GM12878 (cell line): ENCODE data around the gene AFF2. TPM values are rescaled to one million over a fixed set of nuclear protein-coding genes. Genes with fewer than 3 reads are reported as not detected.

Source experiments
- ATAC-seq: fragments of 200-7000 bp; cut with Tn5 transposase; 3 replicates; pipeline ENCODE4 v1.9.1; 2020; ENCODE audit warnings: mild to moderate bottlenecking, moderate library complexity
- BruUV-seq: library from RNA; stranded (reverse); fragments of 400-500 nt; replicated peaks from 2 replicates; lab custom pipeline; 2021; lab: Mats Ljungman, UMichigan
- CTCF ChIA-PET: fragments of 300-600 bp; sonication (Branson Sonifier 250); formaldehyde crosslinking; extraction: SDS; loops from one replicate; lab custom pipeline; 2021; ENCODE audit warnings: inconsistent platforms; lab: Yijun Ruan, JAX
- POLR2A ChIA-PET: fragments of 350-600 bp; formaldehyde crosslinking; extraction: SDS; loops from one replicate; lab custom pipeline; 2021; ENCODE audit warnings: inconsistent platforms; lab: Charles Lee
- RAD21 ChIA-PET: fragments of 300-600 bp; sonication (Branson Sonifier 250); formaldehyde crosslinking; loops from one replicate; lab custom pipeline; 2023; ENCODE audit warnings: antibody characterized with exemption; ENCODE audit not compliant: unreplicated experiment; lab: Charles Lee
- SMC1A ChIA-PET: fragments of 300-600 bp; sonication (Branson Sonifier 250); formaldehyde crosslinking; loops from one replicate; lab custom pipeline; 2023; ENCODE audit not compliant: unreplicated experiment, uncharacterized antibody; lab: Charles Lee
- DNase-seq: peaks from one replicate; pipeline ENCODE4 v3.0.0-alpha.2; 2011; ENCODE audit warnings: low read depth, low spot score
- FAIRE-seq: peaks from 3 replicates; lab custom pipeline; 2011; peaks lifted over from hg19 to GRCh38; lab: Jason Lieb, UNC
- H2AFZ ChIP-seq: 2 replicates; pipeline ENCODE4 v1.6.0; 2011; ENCODE audit warnings: low read depth, low read length, control low read depth; ENCODE audit not compliant: control insufficient read depth
- H3K27ac ChIP-seq: 2 replicates; pipeline ENCODE4 v1.5.1; 2011; ENCODE audit warnings: control low read depth; ENCODE audit not compliant: control insufficient read depth, insufficient read depth
- H3K27me3 ChIP-seq, 2 experiments: replicated peaks in 1 of 2; 2 replicates each; pipeline versions ENCODE4 v1.6.0 to v1.6.1; 2011; ENCODE audit warnings: low read length in 1 of 2; ENCODE audit not compliant: control insufficient read depth in 2 of 2, insufficient read depth in 2 of 2
- H3K36me3 ChIP-seq, 2 experiments: 2 replicates each; pipeline ENCODE4 v1.5.1; 2011; ENCODE audit warnings: low read length in 1 of 2; ENCODE audit not compliant: control insufficient read depth in 2 of 2, insufficient read depth in 2 of 2
- H3K4me1 ChIP-seq: 2 replicates; pipeline ENCODE4 v1.6.1; 2011; ENCODE audit warnings: mild to moderate bottlenecking, low read length, moderate library complexity, mixed read lengths; ENCODE audit not compliant: control insufficient read depth, insufficient read depth
- H3K4me2 ChIP-seq: 2 replicates; pipeline ENCODE4 v1.6.0; 2011; ENCODE audit warnings: control low read depth; ENCODE audit not compliant: control insufficient read depth, insufficient read depth
- H3K4me3 ChIP-seq: fragments of 200-600 bp; sonication (generic); 2 replicates; pipeline ENCODE4 v1.5.1; 2016
- H3K79me2 ChIP-seq: 2 replicates; pipeline ENCODE4 v1.6.0; 2011; ENCODE audit warnings: low read length; ENCODE audit not compliant: control insufficient read depth, insufficient read depth
- H3K9ac ChIP-seq: 2 replicates; pipeline ENCODE4 v1.8.0; 2011; ENCODE audit warnings: low read length, control low read depth, mixed read lengths; ENCODE audit not compliant: control insufficient read depth, insufficient read depth
- H3K9me3 ChIP-seq: replicated peaks from 3 replicates; pipeline ENCODE4 v1.5.1; 2011; ENCODE audit warnings: mild to moderate bottlenecking, low read length; ENCODE audit not compliant: control insufficient read depth, insufficient read depth
- H4K20me1 ChIP-seq: 2 replicates; pipeline ENCODE4 v1.6.0; 2011; ENCODE audit not compliant: control insufficient read depth, insufficient read depth
- ZNF687 ChIP-seq: fragments of 450-650 bp; IDR thresholded peaks from 2 replicates; pipeline ENCODE4 v1.6.1; 2017; ENCODE audit warnings: mild to moderate bottlenecking, moderate library complexity
- WGBS: methylation state at CpG from one replicate; pipeline ENCODE4 v1.1.6; 2016; ENCODE audit warnings: low lambda C conversion rate; ENCODE audit not compliant: insufficient replicate concordance, insufficient coverage; ENCODE audit errors: missing lambda C conversion rate; 5-methylcytosine and 5-hydroxymethylcytosine counted together
- in situ Hi-C: fragments of 300-500 bp; cut with MboI; formaldehyde crosslinking; loops from 9 replicates; pipeline ENCODE4 v1.14.3; 2018; ENCODE audit warnings: mixed read lengths
- intact Hi-C: fragments of 100-400 bp; cut with micrococcal nuclease; formaldehyde crosslinking; loops from one replicate; pipeline ENCODE4 v1.14.2; 2022; ENCODE audit not compliant: unreplicated experiment
- polyA plus RNA-seq, 11 experiments: library from polyadenylated mRNA; depleted of rRNA in 4 of 11; unstranded in 6 of 11; stranded (reverse) in 5 of 11; fragments of >200 nt; fragmentation: Nextera tagmentation in 4 of 11; fragmentation: Illumina TruSeq in 1 of 11; extraction: Ambion mirVana in 4 of 11; extraction: Trizol in 1 of 11; gene quantifications; 1 replicate in 1 of 11; 2 replicates in 10 of 11; pipeline versions ENCODE4 v1.2.1 to v1.2.3, GENCODE V29; 2011 to 2016; ENCODE audit warnings: inconsistent platforms in 2 of 11, missing spikeins in 2 of 11, low read depth in 1 of 11
- total RNA-seq, 4 experiments: library from RNA; depleted of rRNA in 3 of 4; stranded (reverse); fragments of >200 nt in 3 of 4; fragmentation: Illumina TruSeq in 1 of 4; extraction: Trizol in 1 of 4; gene quantifications; 2 replicates each; pipeline versions ENCODE4 v1.2.1 to v1.2.3, GENCODE V29; 2013 to 2021

Gene AFF2
- total and polyA plus RNA-seq, 10 of the 15 experiments (the other 5 are each of a cell fraction or from before 2014, with no cell fraction given) = under 0.01 to 0.03 TPM; not detected in 8

- DNase-seq = no peak
- no peak for FAIRE-seq
- intact Hi-C loops = no loop called here
- TF ChIP-seq ZNF687 = no peak
- ATAC-seq = no peak
- H3K4me2 ChIP-seq = no peak overlapping the region
- no peak overlapping the region for H3K9ac ChIP-seq
- no peaks in the 10 kb centered on the region for H3K9me3 ChIP-seq
- no peak overlapping the region for H2AFZ ChIP-seq
- H3K27ac ChIP-seq = no peak overlapping the region
- H3K36me3 ChIP-seq = no peaks in the 10 kb centered on the region; a peak in 1 of 4 replicates
- SMC1A ChIA-PET = interaction anchor here (0.6 to 1.8 kb wide), 5 partner anchors 10 to 167 kb away, joined by 3 to 7 read pairs (median 3); no protein-coding TSS in a partner anchor
- POLR2A ChIA-PET = interaction anchor here (0.8 kb wide), 1 partner anchor 10 kb away, joined by 3 read pairs; no protein-coding TSS in a partner anchor
- H3K27me3 ChIP-seq = no peaks in the 10 kb centered on the region
- H4K20me1 ChIP-seq = no peaks in the 10 kb centered on the region
- BruUV-seq = no TSS peak
- no peaks in the 10 kb centered on the region; the same call in 1 of the 2 replicates for H3K4me1 ChIP-seq
- no peak overlapping the region for H3K4me3 ChIP-seq
- in situ Hi-C loops = no loop called here
- RAD21 ChIA-PET = interaction anchor here (1.0 kb wide), 2 partner anchors 17 to 257 kb away, joined by 3 read pairs; no protein-coding TSS in a partner anchor
- H3K79me2 ChIP-seq = no peaks in the 10 kb centered on the region
- CTCF ChIA-PET = interaction anchor here (1.6 kb wide), 1 partner anchor 10 kb away, joined by 3 read pairs; no protein-coding TSS in a partner anchor
- WGBS = 12% methylated on average over 4 of the region's 4 CpGs
These were observed 509.8 kb downstream of the AFF2 start for GRCh38 chrX:149010013-149010852.
